ENCODE data around the gene NAA38. TPM values are rescaled to one million over a fixed set of nuclear protein-coding genes. Genes with fewer than 3 reads are reported as not detected.

NAA38 gene
- total RNA-seq, 1 donor from 2014 or later, result 33.5 TPM

DNA sequence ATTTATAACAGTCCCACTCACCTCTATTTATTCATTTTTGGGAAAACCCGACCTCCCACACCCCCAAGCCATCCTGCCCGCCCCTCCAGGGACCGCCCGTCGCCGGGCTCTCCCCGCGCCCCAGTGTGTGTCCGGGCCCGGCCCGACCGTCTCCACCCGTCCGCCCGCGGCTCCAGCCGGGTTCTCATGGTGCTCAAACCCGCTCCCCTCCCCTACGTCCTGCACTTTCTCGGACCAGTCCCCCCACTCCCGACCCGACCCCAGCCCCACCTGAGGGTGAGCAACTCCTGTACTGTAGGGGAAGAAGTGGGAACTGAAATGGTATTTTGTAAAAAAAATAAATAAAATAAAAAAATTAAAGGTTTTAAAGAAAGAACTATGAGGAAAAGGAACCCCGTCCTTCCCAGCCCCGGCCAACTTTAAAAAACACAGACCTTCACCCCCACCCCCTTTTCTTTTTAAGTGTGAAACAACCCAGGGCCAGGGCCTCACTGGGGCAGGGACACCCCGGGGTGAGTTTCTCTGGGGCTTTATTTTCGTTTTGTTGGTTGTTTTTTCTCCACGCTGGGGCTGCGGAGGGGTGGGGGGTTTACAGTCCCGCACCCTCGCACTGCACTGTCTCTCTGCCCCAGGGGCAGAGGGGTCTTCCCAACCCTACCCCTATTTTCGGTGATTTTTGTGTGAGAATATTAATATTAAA, 3.1 kb downstream of the NAA38 start:
- ATAC-seq, result no peak
- peak; percentile 44 for DNase-seq (ENCODE audit: low spot score)

DNA sequence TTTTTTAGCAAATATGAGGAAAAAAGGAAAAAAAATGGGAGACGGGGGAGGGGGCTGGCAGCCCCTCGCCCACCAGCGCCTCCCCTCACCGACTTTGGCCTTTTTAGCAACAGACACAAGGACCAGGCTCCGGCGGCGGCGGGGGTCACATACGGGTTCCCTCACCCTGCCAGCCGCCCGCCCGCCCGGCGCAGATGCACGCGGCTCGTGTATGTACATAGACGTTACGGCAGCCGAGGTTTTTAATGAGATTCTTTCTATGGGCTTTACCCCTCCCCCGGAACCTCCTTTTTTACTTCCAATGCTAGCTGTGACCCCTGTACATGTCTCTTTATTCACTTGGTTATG, 3.7 kb downstream of the NAA38 start:
- DNase-seq (ENCODE audit: low spot score) (peak; percentile 47), ATAC-seq (no peak)

DNA sequence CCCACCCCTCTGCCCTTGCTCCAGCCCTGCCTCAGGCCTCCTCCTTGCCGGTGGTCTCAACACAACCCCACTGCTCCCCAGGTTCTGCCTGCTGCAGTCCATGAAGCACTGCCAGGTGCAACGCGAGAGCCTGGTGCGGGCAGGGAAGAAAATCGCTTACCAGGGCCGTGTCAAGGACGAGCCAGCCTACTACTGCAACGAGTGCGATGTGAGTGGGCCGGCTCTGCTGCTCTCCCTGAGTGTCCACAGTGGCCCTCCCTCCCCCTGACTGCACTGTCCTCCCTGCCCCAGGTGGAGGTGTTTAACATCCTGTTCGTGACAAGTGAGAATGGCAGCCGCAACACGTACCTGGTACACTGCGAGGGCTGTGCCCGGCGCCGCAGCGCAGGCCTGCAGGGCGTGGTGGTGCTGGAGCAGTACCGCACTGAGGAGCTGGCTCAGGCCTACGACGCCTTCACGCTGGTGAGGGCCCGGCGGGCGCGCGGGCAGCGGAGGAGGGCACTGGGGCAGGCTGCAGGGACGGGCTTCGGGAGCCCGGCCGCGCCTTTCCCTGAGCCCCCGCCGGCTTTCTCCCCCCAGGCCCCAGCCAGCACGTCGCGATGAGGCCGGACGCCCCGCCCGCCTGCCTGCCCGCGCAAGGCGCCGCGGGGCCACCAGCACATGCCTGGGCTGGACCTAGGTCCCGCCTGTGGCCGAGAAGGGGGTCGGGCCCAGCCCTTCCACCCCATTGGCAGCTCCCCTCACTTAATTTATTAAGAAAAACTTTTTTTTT, 4.3 kb downstream of the NAA38 start:
- ATAC-seq (no peak), DNase-seq (ENCODE audit: low spot score) (peak; percentile 47)

- ATAC-seq, result no peak
- DNase-seq (ENCODE audit: low spot score), result no peak
Observed at GRCh38 chr17:7852262-7852670, 5.1 kb downstream of the NAA38 start.

DNA sequence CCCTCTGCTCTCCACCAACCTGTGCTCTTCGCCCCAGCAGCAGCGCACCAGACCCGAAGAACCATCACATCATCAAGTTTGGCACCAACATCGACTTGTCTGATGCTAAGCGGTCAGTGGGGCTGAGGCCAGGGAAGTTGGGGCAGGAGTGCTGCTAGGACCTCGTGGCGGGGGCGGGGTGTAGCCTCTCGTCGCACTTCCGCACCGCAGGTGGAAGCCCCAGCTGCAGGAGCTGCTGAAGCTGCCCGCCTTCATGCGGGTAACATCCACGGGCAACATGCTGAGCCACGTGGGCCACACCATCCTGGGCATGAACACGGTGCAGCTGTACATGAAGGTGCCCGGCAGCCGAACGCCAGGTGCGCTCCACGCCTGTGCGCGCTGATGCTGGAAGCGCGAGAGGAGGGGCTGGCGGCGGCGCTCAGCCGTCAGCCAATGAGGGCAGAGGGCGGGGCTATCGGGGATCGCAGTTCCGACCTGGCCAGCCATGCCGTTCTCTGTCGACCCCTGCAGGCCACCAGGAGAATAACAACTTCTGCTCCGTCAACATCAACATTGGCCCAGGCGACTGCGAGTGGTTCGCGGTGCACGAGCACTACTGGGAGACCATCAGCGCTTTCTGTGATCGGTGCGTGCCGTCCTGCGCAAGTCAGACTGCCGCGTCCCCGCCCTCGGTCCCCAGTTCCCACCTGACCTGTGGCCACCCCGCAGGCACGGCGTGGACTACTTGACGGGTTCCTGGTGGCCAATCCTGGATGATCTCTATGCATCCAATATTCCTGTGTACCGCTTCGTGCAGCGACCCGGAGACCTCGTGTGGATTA, 5.7 kb downstream of the NAA38 start:
- peak; percentile 88 for ATAC-seq
- peak; percentile 90 for DNase-seq (ENCODE audit: low spot score)

GRCh38 chr17:7850701-7851437, 6.5 kb downstream of the NAA38 start:
- ATAC-seq, result no peak
- DNase-seq (ENCODE audit: low spot score), result no peak

DNA sequence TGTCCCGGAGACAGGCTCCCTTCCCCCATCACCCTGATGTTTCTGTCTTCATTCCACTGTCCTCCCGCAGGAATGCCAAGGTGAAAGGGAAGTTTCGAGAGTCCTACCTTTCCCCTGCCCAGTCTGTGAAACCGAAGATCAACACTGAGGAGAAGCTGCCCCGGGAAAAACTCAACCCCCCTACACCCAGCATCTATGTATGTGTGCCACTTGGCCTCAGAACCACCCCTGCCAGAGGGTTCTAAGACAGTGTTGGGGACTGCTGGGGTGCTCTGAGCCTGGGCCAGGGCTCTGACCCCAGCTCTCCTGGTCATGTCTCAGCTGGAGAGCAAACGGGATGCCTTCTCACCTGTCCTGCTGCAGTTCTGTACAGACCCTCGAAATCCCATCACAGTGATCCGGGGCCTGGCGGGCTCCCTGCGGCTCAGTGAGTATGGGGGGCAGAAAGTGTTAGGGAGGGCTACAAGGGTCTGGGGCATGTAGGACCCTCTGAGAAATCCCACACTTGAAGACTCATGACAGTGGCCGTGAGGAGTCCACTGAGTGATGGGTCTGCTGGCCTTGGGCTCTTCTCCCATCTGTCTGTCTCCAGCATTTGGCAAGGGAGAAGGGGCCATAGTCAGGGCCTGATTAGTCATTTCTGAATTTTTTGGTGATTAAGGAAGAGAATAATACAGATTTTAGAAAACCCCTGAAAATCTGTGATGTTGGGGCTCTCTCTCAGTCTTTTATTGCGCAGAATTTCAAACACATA, 7.4 kb downstream of the NAA38 start:
- DNase-seq (ENCODE audit: low spot score) (no peak), ATAC-seq (no peak)

DNA sequence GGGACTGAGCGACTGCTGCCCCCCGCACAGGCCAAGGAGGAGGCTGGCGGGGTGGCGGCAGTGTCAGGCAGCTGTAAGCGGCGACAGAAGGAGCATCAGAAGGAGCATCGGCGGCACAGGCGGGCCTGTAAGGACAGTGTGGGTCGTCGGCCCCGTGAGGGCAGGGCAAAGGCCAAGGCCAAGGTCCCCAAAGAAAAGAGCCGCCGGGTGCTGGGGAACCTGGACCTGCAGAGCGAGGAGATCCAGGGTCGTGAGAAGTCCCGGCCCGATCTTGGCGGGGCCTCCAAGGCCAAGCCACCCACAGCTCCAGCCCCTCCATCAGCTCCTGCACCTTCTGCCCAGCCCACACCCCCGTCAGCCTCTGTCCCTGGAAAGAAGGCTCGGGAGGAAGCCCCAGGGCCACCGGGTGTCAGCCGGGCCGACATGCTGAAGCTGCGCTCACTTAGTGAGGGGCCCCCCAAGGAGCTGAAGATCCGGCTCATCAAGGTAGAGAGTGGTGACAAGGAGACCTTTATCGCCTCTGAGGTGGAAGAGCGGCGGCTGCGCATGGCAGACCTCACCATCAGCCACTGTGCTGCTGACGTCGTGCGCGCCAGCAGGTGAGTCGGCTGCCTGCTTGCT, 8.1 kb downstream of the NAA38 start:
- ATAC-seq, result no peak
- no peak for DNase-seq (ENCODE audit: low spot score)

DNA sequence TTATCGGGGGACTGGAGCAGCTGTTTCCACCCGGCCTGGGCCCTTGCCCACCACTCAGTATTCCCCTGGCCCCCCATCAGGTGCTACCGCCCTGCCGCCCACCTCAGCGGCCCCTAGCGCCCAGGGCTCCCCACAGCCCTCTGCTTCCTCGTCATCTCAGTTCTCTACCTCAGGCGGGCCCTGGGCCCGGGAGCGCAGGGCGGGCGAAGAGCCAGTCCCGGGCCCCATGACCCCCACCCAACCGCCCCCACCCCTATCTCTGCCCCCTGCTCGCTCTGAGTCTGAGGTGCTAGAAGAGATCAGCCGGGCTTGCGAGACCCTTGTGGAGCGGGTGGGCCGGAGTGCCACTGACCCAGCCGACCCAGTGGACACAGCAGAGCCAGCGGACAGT, 8.6 kb downstream of the NAA38 start:
- no peak for ATAC-seq

GRCh38 chr17:7848131-7848579, 9.2 kb downstream of the NAA38 start:
- no peak for ATAC-seq
- DNase-seq (ENCODE audit: low spot score), result no peak

More for the DNA sequence above, 8.6 kb downstream of the NAA38 start:
- DNase-seq (ENCODE audit: low spot score), result no peak

DNA sequence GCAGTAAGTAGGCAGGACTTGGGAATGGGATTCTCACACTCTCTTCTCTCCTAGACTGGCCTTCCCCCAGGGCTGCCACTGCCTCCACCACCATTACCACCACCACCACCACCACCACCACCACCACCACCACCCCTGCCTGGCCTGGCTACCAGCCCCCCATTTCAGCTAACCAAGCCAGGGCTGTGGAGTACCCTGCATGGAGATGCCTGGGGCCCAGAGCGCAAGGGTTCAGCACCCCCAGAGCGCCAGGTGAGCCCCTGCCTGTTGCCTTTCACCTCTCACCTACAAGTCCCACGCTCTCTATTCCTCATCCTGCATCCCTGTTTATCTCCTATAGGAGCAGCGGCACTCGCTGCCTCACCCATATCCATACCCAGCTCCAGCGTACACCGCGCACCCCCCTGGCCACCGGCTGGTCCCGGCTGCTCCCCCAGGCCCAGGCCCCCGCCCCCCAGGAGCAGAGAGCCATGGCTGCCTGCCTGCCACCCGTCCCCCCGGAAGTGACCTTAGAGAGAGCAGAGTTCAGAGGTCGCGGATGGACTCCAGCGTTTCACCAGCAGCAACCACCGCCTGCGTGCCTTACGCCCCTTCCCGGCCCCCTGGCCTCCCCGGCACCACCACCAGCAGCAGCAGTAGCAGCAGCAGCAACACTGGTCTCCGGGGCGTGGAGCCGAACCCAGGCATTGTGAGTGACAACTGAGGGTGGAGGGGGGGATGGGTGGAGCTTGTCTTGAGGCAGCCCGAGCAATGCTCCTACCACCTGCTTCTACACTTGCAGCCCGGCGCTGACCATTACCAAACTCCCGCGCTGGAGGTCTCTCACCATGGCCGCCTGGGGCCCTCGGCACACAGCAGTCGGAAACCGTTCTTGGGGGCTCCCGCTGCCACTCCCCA, 10.3 kb downstream of the NAA38 start:
- DNase-seq (ENCODE audit: low spot score) (no peak), ATAC-seq (no peak)

GRCh38 chr17:7846063-7846735, 11.2 kb downstream of the NAA38 start:
- ATAC-seq, result no peak
- no peak for DNase-seq (ENCODE audit: low spot score)

GRCh38 chr17:7845359-7846062, 11.8 kb downstream of the NAA38 start:
- ATAC-seq, result no peak
- no peak for DNase-seq (ENCODE audit: low spot score)

DNA sequence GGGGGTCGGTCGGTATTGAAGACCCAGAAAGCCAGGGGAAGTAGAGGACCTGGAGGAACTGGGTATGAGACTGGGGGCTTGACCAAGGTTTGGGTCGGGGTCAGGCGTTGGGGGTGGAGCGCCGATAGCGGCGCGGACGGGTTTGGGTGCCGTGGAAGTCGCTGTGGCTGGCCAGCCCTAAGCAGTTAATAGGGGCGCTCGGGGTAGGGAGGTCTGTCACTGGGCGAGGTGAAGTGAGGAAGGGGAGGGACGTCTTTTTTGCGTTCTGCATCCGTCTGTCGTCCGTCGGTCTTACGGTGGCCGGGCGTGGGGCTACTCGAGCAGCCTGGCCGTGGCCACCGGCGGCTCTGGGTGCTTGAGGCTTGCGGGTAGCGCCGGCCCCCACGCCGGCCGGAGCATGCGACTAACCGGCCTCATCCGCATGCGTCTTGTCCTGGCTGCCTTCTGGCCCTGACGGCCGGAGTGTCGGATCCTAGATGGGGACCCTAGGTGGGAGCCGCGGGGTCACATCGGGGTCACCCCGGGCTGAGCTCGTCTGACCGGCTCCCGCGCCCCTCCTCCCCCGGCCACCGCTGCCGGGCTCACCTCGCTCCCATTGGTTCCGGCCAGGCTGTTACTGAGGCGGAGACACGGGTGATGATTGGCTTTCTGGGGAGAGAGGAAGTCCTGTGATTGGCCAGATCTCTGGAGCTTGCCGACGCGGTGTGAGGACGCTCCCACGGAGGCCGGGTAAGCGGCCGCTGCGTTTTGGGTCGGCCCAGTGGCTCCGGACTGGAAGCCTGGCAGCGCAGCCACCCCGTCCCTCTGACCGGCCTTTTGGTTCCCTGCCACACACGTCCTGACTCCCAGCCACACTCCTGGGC, 12.8 kb downstream of the NAA38 start:
- ATAC-seq (peak; percentile 64), DNase-seq (ENCODE audit: low spot score) (peak; percentile 93)

GRCh38 chr17:7843536-7844291, 13.6 kb downstream of the NAA38 start:
- DNase-seq (ENCODE audit: low spot score), result peak; percentile 91

GRCh38 chr17:7843257-7843535, 14.2 kb downstream of the NAA38 start:
- DNase-seq (ENCODE audit: low spot score) (no peak), ATAC-seq (no peak)

More at GRCh38 chr17:7843536-7844291, 13.6 kb downstream of the NAA38 start:
- peak; percentile 61 for ATAC-seq

Measured in left lobe of liver (tissue), 2 donors.